OCI-LY1 (cell line): ENCODE measurements around the gene HLA-DQA1.

Experiments
- H2AFZ ChIP-seq: fragments of 200-600 bp; sonication (generic), shearing (Covaris generic); 2 replicates; pipeline ENCODE4 v1.6.0; 2014; ENCODE audit warnings: antibody characterized with exemption, mild to moderate bottlenecking, low read length
- H3F3A ChIP-seq: fragments of 200-600 bp; sonication (generic), shearing (Covaris generic); 2 replicates; pipeline ENCODE4 v1.6.0; 2014; ENCODE audit warnings: mild to moderate bottlenecking, antibody characterized with exemption, low read length, moderate library complexity; ENCODE audit not compliant: insufficient read depth
- H3K27ac ChIP-seq: fragments of 200-600 bp; sonication (generic); 2 replicates; pipeline ENCODE4 v1.5.1; 2014; ENCODE audit warnings: low read length, mixed run types, mild to moderate bottlenecking, low read depth; ENCODE audit not compliant: poor library complexity, severe bottlenecking
- H3K27me3 ChIP-seq: fragments of 200-600 bp; sonication (generic); 2 replicates; pipeline ENCODE4 v1.6.0; 2014; ENCODE audit warnings: antibody characterized with exemption, mild to moderate bottlenecking, low read length, moderate library complexity; ENCODE audit not compliant: insufficient read depth
- H3K36me3 ChIP-seq: fragments of 200-600 bp; sonication (generic); 2 replicates; pipeline ENCODE4 v1.6.1; 2014; ENCODE audit warnings: mild to moderate bottlenecking, antibody characterized with exemption, low read length, moderate library complexity, mixed read lengths; ENCODE audit not compliant: insufficient read depth
- H3K4me1 ChIP-seq: fragments of 200-600 bp; sonication (generic); 2 replicates; pipeline ENCODE4 v1.5.1; 2014; ENCODE audit warnings: mild to moderate bottlenecking, low read length, moderate library complexity; ENCODE audit not compliant: insufficient read depth, severe bottlenecking
- H3K4me2 ChIP-seq: fragments of 200-600 bp; sonication (generic), shearing (Covaris generic); 2 replicates; pipeline ENCODE4 v1.6.1; 2014; ENCODE audit warnings: low read length
- H3K4me3 ChIP-seq: fragments of 200-600 bp; sonication (generic); 2 replicates; pipeline ENCODE4 v1.5.1; 2014; ENCODE audit warnings: low read length, low read depth, mild to moderate bottlenecking, mixed read lengths; ENCODE audit not compliant: poor library complexity, severe bottlenecking
- H3K79me2 ChIP-seq: fragments of 200-600 bp; shearing (Covaris generic); 2 replicates; pipeline ENCODE4 v1.6.1; 2016; ENCODE audit warnings: mixed run types, low read length, mixed read lengths; ENCODE audit not compliant: insufficient read depth
- H3K9ac ChIP-seq: fragments of 200-600 bp; sonication (generic), shearing (Covaris generic); 2 replicates; pipeline ENCODE4 v1.6.1; 2014; ENCODE audit warnings: mild to moderate bottlenecking, low read length, mixed read lengths
- H3K9me2 ChIP-seq: fragments of 200-600 bp; sonication (generic), shearing (Covaris generic); 2 replicates; pipeline ENCODE4 v1.6.1; 2014; ENCODE audit warnings: low read depth, mild to moderate bottlenecking, low read length, mixed read lengths
- H3K9me3 ChIP-seq: fragments of 200-600 bp; shearing (Covaris generic); 2 replicates; pipeline ENCODE4 v1.6.1; 2014; ENCODE audit warnings: low read length, mixed read lengths
- H4K20me1 ChIP-seq: fragments of 200-600 bp; sonication (generic), shearing (Covaris generic); 2 replicates; pipeline ENCODE4 v1.6.0; 2016; ENCODE audit warnings: mild to moderate bottlenecking, low read length; ENCODE audit not compliant: insufficient read depth
- CTCF ChIP-seq: fragments of 200-600 bp; sonication (generic), shearing (Covaris generic); IDR thresholded peaks from 2 replicates; pipeline ENCODE4 v1.5.1; 2017; ENCODE audit warnings: mild to moderate bottlenecking, antibody characterized with exemption, low read length, moderate library complexity, mixed read lengths
- EZH2 ChIP-seq: fragments of 200-600 bp; sonication (generic), shearing (Covaris generic); IDR thresholded peaks from 2 replicates; pipeline ENCODE4 v1.8.0; 2017; ENCODE audit warnings: borderline replicate concordance, mixed run types, mild to moderate bottlenecking, antibody characterized with exemption, low read length, moderate library complexity, mixed read lengths

The HLA-DQA1 gene

GRCh38 chr6:32664354-32664753, 27.1 kb downstream of the HLA-DQA1 start:
- Histone ChIP-seq H3K4me3 (no peak overlapping the region), H3K4me1 (peaks cover 12% of the 10 kb centered on the region)

GRCh38 chr6:32664827-32665362, 27.7 kb downstream of the HLA-DQA1 start:
- Histone ChIP-seq H2AFZ (no peak overlapping the region), H3K9me3 (no peaks in the 10 kb centered on the region), H3K4me1 (peaks cover 8% of the 10 kb centered on the region), H3K27ac (no peak overlapping the region), H3K9ac (no peak overlapping the region), H3K27me3 (no peaks in the 10 kb centered on the region), H3K36me3 (no peaks in the 10 kb centered on the region), H3F3A (no peaks in the 10 kb centered on the region), H3K9me2 (no peaks in the 10 kb centered on the region), H3K4me2 (no peak overlapping the region), H4K20me1 (no peaks in the 10 kb centered on the region), H3K4me3 (no peak overlapping the region), H3K79me2 (no peaks in the 10 kb centered on the region)
- TF ChIP-seq CTCF, result no peak
- no peak for TF ChIP-seq EZH2

More at GRCh38 chr6:32664354-32664753, 27.1 kb downstream of the HLA-DQA1 start:
- no peaks in the 10 kb centered on the region for H3F3A ChIP-seq
- no peak overlapping the region for H3K27ac ChIP-seq
- no peaks in the 10 kb centered on the region for H4K20me1 ChIP-seq
- H3K79me2 ChIP-seq, result no peaks in the 10 kb centered on the region
- H3K9me3 ChIP-seq, result no peaks in the 10 kb centered on the region
- H3K27me3 ChIP-seq, result no peaks in the 10 kb centered on the region
- H3K36me3 ChIP-seq, result no peaks in the 10 kb centered on the region
- no peak overlapping the region for H3K9ac ChIP-seq
- H2AFZ ChIP-seq, result no peak overlapping the region
- H3K4me2 ChIP-seq, result no peak overlapping the region
- no peak for TF ChIP-seq CTCF
- TF ChIP-seq EZH2, result no peak
- no peaks in the 10 kb centered on the region for H3K9me2 ChIP-seq

GRCh38 chr6:32665661-32666060, 28.5 kb downstream of the HLA-DQA1 start:
- Histone ChIP-seq H3K36me3 (no peaks in the 10 kb centered on the region), H3K4me3 (no peak overlapping the region), H3K9me2 (no peaks in the 10 kb centered on the region), H2AFZ (no peak overlapping the region), H3K27me3 (no peaks in the 10 kb centered on the region), H3K79me2 (no peaks in the 10 kb centered on the region), H3F3A (no peaks in the 10 kb centered on the region), H3K4me2 (no peak overlapping the region), H3K4me1 (peaks cover under 1% of the 10 kb centered on the region), H3K9me3 (no peaks in the 10 kb centered on the region), H3K27ac (no peak overlapping the region), H4K20me1 (no peaks in the 10 kb centered on the region), H3K9ac (no peak overlapping the region)
- TF ChIP-seq CTCF, result no peak
- TF ChIP-seq EZH2, result no peak
